ENCODE results near the gene TEKT2.
A peak's percentile ranks its signal among the peaks of the same experiment; 100 is the strongest.

The TEKT2 gene

GRCh38 chr1:36087233-36088123 is 3.6 kb downstream of the TEKT2 start:
- no peak for DNase-seq

DNA sequence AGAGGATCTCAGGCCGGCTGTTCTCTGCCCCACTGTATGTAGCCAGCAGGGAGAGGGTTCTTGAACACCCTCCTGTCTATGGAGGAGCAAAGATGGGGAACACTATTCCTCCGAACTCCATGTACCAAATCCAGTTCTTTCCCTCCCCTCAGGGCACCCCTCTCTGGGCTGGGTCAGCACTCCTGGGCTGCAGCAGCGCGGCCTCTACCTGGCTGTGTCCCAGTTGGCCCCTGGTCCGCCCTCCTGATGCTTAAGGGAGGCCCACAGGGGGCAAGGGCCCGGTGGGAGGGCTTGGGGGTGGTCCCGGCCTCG is 4.3 kb downstream of the TEKT2 start:
- no peak for DNase-seq

GRCh38 chr1:36088577-36089392 is 4.9 kb downstream of the TEKT2 start, which contains the start of gene ADPRS:
TSS of gene ADPRS (plus strand) at chr1:36088892. CDS start at chr1:36088905, 13 bp downstream.
- peak; percentile 90 to 94 for DNase-seq

DNA sequence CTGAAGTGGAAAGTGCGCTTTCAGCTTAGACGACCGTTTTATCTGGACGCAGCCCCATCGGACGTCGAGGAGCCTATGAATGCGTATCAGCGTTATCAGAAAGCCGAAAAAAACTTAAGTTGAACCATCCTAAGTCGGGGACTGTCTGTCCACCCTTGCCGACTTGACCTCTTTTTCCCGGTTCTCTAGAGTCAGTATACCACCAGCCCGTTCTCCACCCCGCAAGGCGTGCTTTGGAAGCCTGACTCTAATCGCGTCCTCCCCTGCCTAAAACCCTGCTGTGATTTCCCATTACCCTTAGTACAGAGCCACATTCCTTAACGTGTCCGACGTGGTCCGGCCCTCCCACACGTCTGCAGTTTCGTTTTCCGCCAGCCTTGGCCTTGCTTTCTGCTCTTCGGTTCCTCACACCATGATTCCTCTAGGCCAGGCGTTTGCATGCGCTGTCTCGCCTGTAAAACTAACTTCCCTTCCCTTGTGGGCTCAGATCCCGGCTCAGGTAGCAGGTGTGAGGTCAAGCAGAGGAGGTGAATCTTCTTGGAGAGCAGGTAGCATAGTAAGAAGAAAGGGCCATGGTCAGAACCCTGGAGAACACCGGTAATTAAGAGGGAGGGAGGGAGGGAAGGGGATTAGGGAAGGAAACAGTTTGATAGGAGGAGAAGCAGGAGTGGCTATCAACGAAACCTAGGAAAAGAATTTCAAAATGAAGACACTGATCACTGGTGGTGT is 5.7 kb downstream of the TEKT2 start:
- DNase-seq, result peak; percentile 79 to 82

DNA sequence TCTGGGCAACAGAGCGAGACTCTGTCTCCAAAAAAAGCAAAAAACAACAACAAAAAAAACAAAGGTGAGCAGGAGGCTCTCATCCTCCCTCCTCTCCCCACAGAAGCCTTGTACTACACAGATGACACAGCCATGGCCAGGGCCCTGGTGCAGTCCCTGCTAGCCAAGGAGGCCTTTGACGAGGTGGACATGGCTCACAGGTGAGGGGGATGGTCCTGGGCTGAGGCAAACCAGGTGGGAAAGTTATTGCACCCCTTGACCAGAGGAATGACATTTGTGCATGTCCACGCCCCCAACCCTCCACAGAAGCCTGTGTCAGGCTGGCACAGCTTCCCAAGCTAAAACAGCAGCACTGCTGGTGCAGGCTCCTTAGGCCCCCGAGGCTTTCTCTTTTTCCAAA is 7.2 kb downstream of the TEKT2 start:
- no peak for DNase-seq

DNA sequence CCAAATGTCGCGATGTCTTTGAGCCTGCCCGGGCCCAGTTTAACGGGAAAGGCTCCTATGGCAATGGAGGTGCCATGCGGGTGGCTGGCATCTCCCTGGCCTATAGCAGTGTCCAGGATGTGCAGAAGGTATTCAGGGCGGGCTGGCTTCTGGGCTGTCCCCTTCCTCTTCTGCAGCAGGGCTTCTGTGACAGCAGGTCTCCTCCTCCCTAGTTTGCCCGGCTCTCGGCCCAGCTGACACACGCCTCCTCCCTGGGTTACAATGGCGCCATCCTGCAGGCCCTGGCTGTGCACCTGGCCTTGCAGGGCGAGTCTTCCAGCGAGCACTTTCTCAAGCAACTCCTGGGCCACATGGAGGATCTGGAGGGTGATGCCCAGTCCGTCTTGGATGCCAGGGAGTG is 7.8 kb downstream of the TEKT2 start:
- DNase-seq, result no peak

- no peak for DNase-seq
Measured at GRCh38 chr1:36092166-36092797, 8.4 kb downstream of the TEKT2 start.

DNA sequence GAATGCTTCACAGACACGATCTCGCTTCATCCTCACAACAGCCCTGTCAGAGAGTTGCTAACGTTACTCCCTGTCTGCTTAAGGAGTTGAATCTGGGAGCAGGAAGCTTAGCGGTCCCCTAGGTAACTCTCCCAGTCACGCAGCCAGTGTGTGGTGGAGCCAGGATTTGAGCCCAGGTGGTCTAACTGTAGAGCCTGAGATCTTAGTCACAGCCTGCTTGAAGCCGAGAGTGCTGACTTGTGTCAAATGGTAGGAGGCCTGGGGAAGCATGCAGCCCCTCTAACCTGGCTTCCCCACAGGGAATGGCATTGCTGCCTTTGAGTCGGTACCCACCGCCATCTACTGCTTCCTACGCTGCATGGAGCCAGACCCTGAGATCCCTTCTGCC is 8.9 kb downstream of the TEKT2 start:
- no peak for DNase-seq

DNA sequence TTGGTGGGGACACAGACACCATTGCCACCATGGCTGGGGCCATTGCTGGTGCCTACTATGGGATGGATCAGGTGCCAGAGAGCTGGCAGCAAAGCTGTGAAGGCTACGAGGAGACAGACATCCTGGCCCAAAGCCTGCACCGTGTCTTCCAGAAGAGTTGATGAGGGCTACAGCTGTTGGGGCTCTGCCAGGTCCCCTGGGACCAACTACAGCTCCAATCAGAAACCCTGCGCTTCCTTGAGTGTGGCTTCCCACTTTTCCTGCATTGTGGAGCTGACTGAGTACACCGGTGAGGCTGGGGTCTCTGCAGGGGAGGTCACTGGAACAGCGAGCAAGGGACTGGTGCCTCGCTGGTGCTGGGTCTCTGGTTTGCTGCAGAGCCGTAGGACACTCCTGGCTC is 9.3 kb downstream of the TEKT2 start:
- DNase-seq, result no peak

DNA sequence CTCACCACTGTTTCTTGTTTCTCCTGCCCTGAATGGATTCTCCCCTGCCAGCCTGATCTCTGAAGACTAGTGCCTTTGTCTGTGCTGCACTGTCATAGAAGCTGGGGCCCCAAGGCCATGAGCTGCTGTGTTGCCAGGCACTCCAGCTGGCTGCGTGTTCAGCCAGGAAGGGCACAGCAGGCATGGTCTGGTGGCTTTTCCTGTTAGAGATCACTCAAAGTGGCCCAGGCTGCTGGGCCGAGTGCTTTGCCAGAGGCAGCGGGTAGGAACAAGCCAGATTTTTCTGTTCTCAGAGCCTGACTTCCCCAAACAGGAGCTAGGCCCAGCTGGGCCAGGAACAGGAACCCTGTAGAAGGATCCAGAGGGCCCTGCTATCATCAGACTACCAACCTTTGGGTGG is 10.0 kb downstream of the TEKT2 start:
- DNase-seq, result peak; percentile 23 to 57

DNA sequence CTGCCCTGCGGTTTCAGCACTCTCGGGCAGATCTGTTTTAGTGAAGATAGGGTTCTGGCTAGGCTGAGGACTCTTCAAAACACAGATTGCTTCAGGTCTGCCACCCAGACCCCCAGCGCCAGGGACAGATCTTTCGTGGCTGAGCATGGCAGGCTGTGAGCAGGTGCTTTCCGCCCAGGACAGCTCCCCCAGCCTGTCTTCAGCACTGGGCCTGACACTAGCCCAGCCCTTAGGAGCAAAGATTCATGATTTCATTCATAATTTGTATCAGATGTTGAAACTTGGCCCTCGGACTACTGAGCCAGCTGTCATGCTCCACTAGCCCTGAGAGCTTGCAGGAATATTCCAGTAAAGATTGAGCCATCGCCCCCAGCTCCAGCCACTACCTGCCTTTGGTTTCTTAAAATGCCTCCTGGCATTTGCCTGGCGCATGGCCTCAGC is 10.7 kb downstream of the TEKT2 start:
- DNase-seq, result no peak

DNA sequence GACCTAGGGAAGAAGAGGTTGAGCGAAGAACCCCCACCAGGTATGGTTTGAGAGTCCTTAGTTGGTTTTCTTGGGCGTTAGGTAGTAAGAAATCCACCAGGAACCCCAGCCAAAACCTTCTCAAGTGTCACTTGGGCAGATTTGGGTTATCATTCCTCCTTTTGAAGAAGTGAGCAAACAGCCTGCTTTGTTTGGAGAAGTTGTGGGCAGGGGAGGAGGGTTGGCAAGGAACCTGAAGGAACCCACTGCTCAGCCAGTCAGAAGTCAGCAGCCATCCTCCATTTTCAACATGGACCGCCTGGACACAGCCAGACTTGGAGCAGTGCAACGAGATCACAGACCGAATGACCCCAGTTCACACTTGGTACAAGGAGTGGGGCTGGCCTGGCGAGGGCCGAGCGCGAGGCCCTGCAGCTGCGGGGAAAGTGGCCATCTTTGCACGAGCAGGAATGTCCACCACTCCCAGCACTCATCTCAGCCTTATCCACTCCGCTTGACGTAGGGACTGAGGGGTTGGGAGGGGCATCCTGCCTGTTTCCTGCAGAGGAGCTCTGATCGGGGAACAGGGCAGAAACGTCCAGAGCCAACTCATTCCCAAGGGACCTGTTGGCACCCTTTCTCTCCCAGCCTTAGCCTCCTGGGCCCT is 12.0 kb downstream of the TEKT2 start:
- peak; percentile 75 to 81 for DNase-seq

- no peak for DNase-seq
Measured at GRCh38 chr1:36096500-36097432, 12.9 kb downstream of the TEKT2 start.

GRCh38 chr1:36097693-36098585 is 14.0 kb downstream of the TEKT2 start:
- DNase-seq, result no peak

DNA sequence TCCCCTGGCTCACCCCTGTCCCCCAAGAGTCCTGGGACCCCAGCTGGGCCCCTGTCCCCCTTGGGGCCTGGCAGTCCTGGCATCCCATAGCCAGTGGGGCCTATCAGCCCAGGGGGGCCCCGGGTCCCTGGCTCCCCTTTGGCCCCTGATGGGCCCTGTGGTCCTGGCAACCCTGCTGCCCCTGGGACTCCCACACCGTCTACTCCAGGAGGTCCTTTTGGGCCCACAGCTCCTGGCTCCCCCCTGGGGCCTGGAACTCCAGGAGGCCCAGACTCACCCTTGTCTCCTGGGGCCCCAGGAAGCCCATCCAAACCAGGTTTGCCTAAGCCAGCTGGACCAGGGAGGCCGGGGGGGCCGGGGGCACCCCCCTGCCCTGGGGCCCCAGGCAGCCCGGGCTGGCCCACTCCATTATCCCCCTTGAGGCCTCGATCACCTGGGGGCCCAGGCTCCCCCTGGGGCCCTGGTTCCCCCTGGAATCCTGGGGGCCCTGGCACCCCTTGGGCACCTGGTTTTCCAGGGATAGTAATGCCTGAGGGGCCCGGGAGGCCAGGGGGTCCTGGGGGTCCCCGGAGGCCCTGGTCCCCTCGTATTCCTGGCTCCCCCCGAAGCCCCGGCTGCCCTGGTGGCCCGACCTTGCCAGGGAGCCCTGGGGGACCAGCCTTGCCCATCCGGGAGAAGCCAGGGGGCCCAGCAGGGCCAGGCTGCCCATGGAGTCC is 14.9 kb downstream of the TEKT2 start:
- no peak for DNase-seq

DNA sequence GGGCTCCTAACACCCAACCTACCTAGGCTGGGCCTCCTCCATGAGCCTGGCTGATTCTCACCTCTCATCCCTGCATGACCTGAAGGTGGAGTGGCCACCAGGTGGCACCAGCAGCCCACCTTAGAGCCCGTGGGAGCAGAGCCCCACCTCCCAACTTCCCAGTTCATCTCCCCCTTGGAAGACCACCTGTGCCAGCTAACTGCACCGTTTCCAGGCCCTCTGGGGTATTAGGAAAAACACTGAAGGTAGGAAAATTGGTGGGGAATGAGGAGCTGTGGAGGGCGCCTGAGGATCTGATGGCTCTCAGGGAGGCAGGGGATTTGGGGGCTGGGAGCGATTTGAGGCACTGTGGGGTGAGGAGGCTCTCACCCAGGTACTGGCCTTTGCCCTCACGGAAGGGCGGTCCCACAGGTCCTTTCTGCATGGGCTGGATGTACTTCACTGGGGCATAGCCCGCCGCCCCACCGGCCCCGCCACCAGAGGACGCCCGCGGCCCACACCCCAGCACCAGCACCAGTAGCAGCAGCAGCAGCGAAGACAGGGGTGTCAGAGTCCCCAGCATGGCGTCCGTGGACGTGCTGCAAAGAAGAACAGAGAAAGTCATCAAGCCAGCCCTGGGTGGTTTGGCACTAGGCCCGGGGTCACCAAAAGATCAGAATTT is 15.9 kb downstream of the TEKT2 start:
- peak; percentile 54 to 63 for DNase-seq

GRCh38 chr1:36100376-36100775 is 16.5 kb downstream of the TEKT2 start:
- DNase-seq, result no peak

DNA sequence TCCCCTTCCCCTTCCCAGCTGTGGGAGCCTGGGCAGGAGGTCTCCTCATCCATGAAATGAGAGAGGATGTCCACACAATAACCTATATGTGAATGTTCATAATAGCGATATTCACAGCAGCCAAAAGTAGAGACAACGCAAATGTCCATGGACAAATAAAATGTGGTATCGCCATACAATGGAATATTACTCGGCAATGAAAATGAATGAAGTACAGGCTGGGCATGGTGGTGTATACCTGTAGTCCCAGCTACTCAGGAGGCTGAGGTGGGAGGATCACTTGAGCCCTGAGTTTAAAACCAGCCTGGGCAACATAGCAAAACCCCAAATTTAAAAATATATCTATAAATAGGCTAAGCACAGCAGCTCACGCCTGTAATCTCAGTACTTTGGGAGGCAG is 17.7 kb downstream of the TEKT2 start:
- DNase-seq, result no peak

- no peak for DNase-seq
Measured at GRCh38 chr1:36106269-36106668, 22.4 kb downstream of the TEKT2 start.
